ENCODE results near the gene FAM83G.

DNA sequence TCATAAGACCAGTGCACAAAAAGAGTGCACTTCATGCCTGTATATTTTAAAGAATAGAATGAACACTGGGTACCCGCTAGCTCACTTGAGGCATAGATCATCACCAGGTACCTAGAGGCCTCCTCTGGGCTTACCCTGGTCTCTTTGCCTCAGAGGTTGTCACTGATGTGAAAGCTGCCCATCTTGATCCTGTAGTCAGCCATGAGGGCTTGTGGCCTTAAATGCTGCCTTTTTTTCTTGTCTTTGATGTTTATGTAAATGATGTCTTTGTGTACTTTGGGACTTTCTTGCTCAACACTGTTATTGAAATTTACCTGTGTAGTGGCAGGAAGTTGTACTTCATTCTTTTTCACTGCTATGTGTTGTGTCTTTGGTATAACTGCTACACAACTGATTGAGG, 79.4 kb downstream of the FAM83G start:
- TF ChIP-seq, protein P1, sequence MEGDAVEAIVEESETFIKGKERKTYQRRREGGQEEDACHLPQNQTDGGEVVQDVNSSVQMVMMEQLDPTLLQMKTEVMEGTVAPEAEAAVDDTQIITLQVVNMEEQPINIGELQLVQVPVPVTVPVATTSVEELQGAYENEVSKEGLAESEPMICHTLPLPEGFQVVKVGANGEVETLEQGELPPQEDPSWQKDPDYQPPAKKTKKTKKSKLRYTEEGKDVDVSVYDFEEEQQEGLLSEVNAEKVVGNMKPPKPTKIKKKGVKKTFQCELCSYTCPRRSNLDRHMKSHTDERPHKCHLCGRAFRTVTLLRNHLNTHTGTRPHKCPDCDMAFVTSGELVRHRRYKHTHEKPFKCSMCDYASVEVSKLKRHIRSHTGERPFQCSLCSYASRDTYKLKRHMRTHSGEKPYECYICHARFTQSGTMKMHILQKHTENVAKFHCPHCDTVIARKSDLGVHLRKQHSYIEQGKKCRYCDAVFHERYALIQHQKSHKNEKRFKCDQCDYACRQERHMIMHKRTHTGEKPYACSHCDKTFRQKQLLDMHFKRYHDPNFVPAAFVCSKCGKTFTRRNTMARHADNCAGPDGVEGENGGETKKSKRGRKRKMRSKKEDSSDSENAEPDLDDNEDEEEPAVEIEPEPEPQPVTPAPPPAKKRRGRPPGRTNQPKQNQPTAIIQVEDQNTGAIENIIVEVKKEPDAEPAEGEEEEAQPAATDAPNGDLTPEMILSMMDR (IDR thresholded peaks at IDR 0.05) = no peak
- no peak for TF ChIP-seq POLR2A (IDR thresholded peaks at IDR 0.05)
